ENCODE data around the gene CACNB4. TPM values are rescaled to one million over a fixed set of nuclear protein-coding genes. Genes with fewer than 3 reads are reported as not detected.
"Not testable (repeated sequence)": the region's sequence is repeated elsewhere in the genome, so short reads cannot be mapped to it uniquely, and the experiment has no call there.

Gene CACNB4
- total RNA-seq, 1 experiment from 2014 or later = 0.29 TPM

GRCh38 chr2:152054593-152054992 lies 44.3 kb downstream of the CACNB4 start:
- peak; percentile 81 for DNase-seq (ENCODE audit: low read depth)

GRCh38 chr2:152051436-152051835 lies 47.4 kb downstream of the CACNB4 start:
- DNase-seq (ENCODE audit: low read depth) = no peak

GRCh38 chr2:152050915-152051314 lies 47.9 kb downstream of the CACNB4 start:
- DNase-seq (ENCODE audit: low read depth) = no peak

- DNase-seq (ENCODE audit: low read depth) = no peak
Measured at GRCh38 chr2:152050341-152050740, 48.5 kb downstream of the CACNB4 start.

GRCh38 chr2:152049541-152049940 lies 49.3 kb downstream of the CACNB4 start:
- DNase-seq (ENCODE audit: low read depth) = no peak

GRCh38 chr2:152047824-152048471 lies 50.9 kb downstream of the CACNB4 start:
- no peak for DNase-seq (ENCODE audit: low read depth)

GRCh38 chr2:152046940-152047339 lies 51.9 kb downstream of the CACNB4 start:
- DNase-seq (ENCODE audit: low read depth) = no peak

- no peak for DNase-seq (ENCODE audit: low read depth)
Measured at GRCh38 chr2:152042636-152043615, 55.9 kb downstream of the CACNB4 start.

GRCh38 chr2:152038441-152038958 lies 60.3 kb downstream of the CACNB4 start:
- no peak for DNase-seq (ENCODE audit: low read depth)

GRCh38 chr2:152037743-152038435 lies 61.0 kb downstream of the CACNB4 start:
- no peak for DNase-seq (ENCODE audit: low read depth)

- DNase-seq (ENCODE audit: low read depth) = peak; percentile 71
Measured at GRCh38 chr2:152036611-152037469, 62.0 kb downstream of the CACNB4 start.

GRCh38 chr2:152034257-152034801 lies 64.5 kb downstream of the CACNB4 start:
- DNase-seq (ENCODE audit: low read depth) = no peak

- no peak for DNase-seq (ENCODE audit: low read depth)
Measured at GRCh38 chr2:152033011-152033925, 65.6 kb downstream of the CACNB4 start.

- DNase-seq (ENCODE audit: low read depth) = no peak
Measured at GRCh38 chr2:152031747-152032306, 67.0 kb downstream of the CACNB4 start.

- DNase-seq (ENCODE audit: low read depth) = not testable (repeated sequence)
Measured at GRCh38 chr2:152030596-152031328, 68.1 kb downstream of the CACNB4 start.

GRCh38 chr2:152028182-152028862 lies 70.5 kb downstream of the CACNB4 start:
- DNase-seq (ENCODE audit: low read depth) = no peak

GRCh38 chr2:152025678-152026287 lies 73.1 kb downstream of the CACNB4 start:
- DNase-seq (ENCODE audit: low read depth) = peak; percentile 80
